H1 (cell line): ENCODE results near the gene TOMM34. TPM values are rescaled to one million over a fixed set of nuclear protein-coding genes. Genes with fewer than 3 reads are reported as not detected.

Experiments used
- CTBP2 ChIP-seq: IDR thresholded peaks from 2 replicates; pipeline ENCODE4 v1.7.0; 2011; ENCODE audit warnings: borderline replicate concordance, mild to moderate bottlenecking, moderate library complexity, mixed read lengths, low read length; ENCODE audit not compliant: insufficient read depth, insufficient read length
- EGR1 ChIP-seq: IDR thresholded peaks from 2 replicates; pipeline ENCODE4 v1.6.1; 2011; ENCODE audit warnings: low read depth, low read length, borderline replicate concordance
- polyA plus RNA-seq, 7 experiments: library from polyadenylated mRNA; depleted of rRNA in 3 of 7; stranded (reverse) in 5 of 7; unstranded in 2 of 7; fragments of >200 nt in 5 of 7; fragments of 200-250 nt in 2 of 7; gene quantifications; 1 replicate in 5 of 7; 2 replicates in 1 of 7; 4 replicates in 1 of 7; pipeline versions ENCODE4 v1.2.1 to v1.2.3, GENCODE V29; 2011 to 2013; ENCODE audit warnings: missing spikeins in 2 of 7, mixed read lengths in 2 of 7
- total RNA-seq: library from RNA; stranded (reverse); fragmentation: NEBNext Ultra II Directional; extraction: Animal tissue kit (Norgen Biotek cat#: 25700); gene quantifications from 2 replicates; pipeline ENCODE4 v1.2.1, GENCODE V29; 2021

TOMM34 gene
- total and polyA plus RNA-seq, 2 of the 8 experiments (the other 6 are each of a cell fraction or from before 2014, with no cell fraction given), result 32.1 to 35.1 TPM

GRCh38 chr20:44910690-44911262 lies 49.4 kb downstream of the TOMM34 start (continued):
- TF ChIP-seq EGR1 (no peak), CTBP2 (no peak)
- TF ChIP-seq, all 59 proteins: peak for 0
